GM21381 (cell line): Measurements from ENCODE around the gene TCFL5.

ENCODE experiments used
- ATAC-seq: cut with Tn5 transposase; IDR thresholded peaks from one replicate; pipeline ENCODE4 v1.9.1; 2021; ENCODE audit warnings: mild to moderate bottlenecking, moderate library complexity; ENCODE audit not compliant: unreplicated experiment

TCFL5 gene

GRCh38 chr20:62814060-62814708 lies 47.4 kb downstream of the TCFL5 start:
- ATAC-seq: no peak

GRCh38 chr20:62813588-62813987 lies 48.0 kb downstream of the TCFL5 start:
- no peak for ATAC-seq

- no peak for ATAC-seq
These were observed 48.8 kb downstream of the TCFL5 start for GRCh38 chr20:62812907-62813200.

GRCh38 chr20:62812181-62812906 lies 49.3 kb downstream of the TCFL5 start:
- no peak for ATAC-seq

- ATAC-seq: no peak
These were observed 49.9 kb downstream of the TCFL5 start for GRCh38 chr20:62811720-62812119.

GRCh38 chr20:62811320-62811719 lies 50.3 kb downstream of the TCFL5 start:
- no peak for ATAC-seq

- no peak for ATAC-seq
These were observed 51.8 kb downstream of the TCFL5 start for GRCh38 chr20:62809530-62810428.

GRCh38 chr20:62808211-62808865 lies 53.3 kb downstream of the TCFL5 start:
- ATAC-seq: no peak

- ATAC-seq: no peak
These were observed 54.0 kb downstream of the TCFL5 start for GRCh38 chr20:62807444-62808210.

- ATAC-seq: no peak
These were observed 55.1 kb downstream of the TCFL5 start for GRCh38 chr20:62806383-62807050.

- ATAC-seq: no peak
These were observed 55.8 kb downstream of the TCFL5 start for GRCh38 chr20:62805711-62806382.

- peak; percentile 27 for ATAC-seq
These were observed 56.4 kb downstream of the TCFL5 start for GRCh38 chr20:62805155-62805710.

- ATAC-seq: peak; percentile 65
These were observed 56.9 kb downstream of the TCFL5 start, which contains the start of gene OGFR for GRCh38 chr20:62804627-62805154. OGFR (plus strand) TSS chr20:62804835; CDS start chr20:62804860, 25 bp downstream.

- ATAC-seq: peak; percentile 16
These were observed 57.5 kb downstream of the TCFL5 start for GRCh38 chr20:62804021-62804626.

- ATAC-seq: no peak
These were observed 59.5 kb downstream of the TCFL5 start for GRCh38 chr20:62802026-62802712.

GRCh38 chr20:62801284-62802010 lies 60.2 kb downstream of the TCFL5 start:
- no peak for ATAC-seq
